ENCODE measurements around the gene EPHB1. TPM values are rescaled to one million over a fixed set of nuclear protein-coding genes. Genes with fewer than 3 reads are reported as not detected.

The EPHB1 gene
- total RNA-seq, 1 experiment from 2014 or later = 7.0 TPM

GRCh38 chr3:135218304-135218703 lies 423.2 kb downstream of the EPHB1 start (continued):
- TF ChIP-seq AFF4 (CRISPR knock-in tag; IDR thresholded peaks at IDR 0.05; ENCODE audit: borderline replicate concordance) (no peak), ZNF281 (CRISPR knock-in tag; IDR thresholded peaks at IDR 0.05) (no peak)

DNA sequence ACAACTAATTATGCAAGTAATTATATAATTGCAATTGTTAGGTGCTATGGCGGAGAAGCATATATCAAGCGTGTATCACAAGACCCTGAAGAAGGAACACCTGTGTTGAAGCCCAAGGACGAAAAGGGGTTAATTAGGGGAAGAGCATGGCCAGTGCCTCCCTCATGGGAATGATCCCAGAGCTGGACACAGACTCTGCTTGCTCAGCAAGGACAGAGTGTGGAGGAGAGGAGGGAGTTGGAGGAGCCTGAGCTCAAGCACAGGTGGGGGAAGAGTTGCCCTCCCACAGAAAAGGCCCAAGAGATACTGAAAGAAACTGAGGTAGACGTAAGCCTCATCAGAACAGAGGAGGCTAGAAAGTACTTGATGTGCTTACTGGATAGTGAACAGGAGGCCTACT lies 423.7 kb downstream of the EPHB1 start:
- ChIA-PET CTCF (interaction anchor here (1.3 kb wide), 1 partner anchor 424 kb away, joined by 4 read pairs; the partner anchor contains the start of gene EPHB1), POLR2A (no interaction called here)
- H3K9me3 Mint-ChIP-seq = no peaks in the 10 kb centered on the region
- no peaks in the 10 kb centered on the region for H3K27me3 Mint-ChIP-seq (ENCODE audit: low read depth)
- DNase-seq (ENCODE audit: low spot score) (no peak), ATAC-seq (no peak)
- TF ChIP-seq MLX (CRISPR knock-in tag; IDR thresholded peaks at IDR 0.05) = no peak
- peaks cover 56% of the 10 kb centered on the region for H3K4me1 Mint-ChIP-seq
- 0 out of 2 replicates have a peak overlapping the region, but pooled peaks have one; percentile 1 for H3K27ac Mint-ChIP-seq
- H3K4me3 Mint-ChIP-seq = no peak overlapping the region
- no peaks in the 10 kb centered on the region for H3K36me3 Mint-ChIP-seq

DNA sequence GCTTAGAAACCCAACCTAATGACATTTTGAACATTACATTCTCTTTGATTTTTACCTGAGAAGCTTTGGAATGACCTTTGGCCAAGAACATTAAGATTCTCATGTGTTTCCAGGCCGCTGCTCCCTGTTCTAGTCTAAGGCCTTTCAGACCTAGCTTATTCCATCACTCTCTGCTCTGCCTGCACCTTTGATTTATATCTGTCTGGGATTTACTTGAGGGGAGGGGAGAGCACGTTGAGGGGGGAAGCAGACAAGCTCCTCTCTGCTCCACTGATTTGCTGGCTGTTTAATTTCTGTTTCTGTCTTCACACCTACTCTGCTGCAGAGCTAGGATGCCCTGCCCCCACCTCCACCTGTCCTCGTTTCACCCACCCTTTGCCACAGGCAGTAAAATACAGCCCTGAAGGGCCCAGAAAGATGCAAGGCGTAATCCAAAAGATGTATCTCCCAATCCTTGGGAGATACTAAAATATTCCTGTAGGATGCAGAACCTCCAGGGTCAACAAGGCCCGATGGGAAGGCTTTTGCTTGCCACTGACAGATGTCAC lies 429.8 kb downstream of the EPHB1 start:
- Mint-ChIP-seq H3K27me3 (ENCODE audit: low read depth) (peaks cover 3% of the 10 kb centered on the region), H3K4me3 (no peak overlapping the region), H3K36me3 (no peaks in the 10 kb centered on the region; the same call in 1 of the 2 replicates), H3K4me1 (peaks cover 26% of the 10 kb centered on the region), H3K9me3 (no peaks in the 10 kb centered on the region), H3K27ac (no peak overlapping the region)
- ChIA-PET CTCF (interaction anchor here (0.9 kb wide), 2 partner anchors 12 to 15 kb away, joined by 3 to 5 read pairs; no protein-coding TSS in a partner anchor), POLR2A (no interaction called here)
- no peak for ATAC-seq
- no peak for DNase-seq (ENCODE audit: low spot score)
- TF ChIP-seq, protein P1, sequence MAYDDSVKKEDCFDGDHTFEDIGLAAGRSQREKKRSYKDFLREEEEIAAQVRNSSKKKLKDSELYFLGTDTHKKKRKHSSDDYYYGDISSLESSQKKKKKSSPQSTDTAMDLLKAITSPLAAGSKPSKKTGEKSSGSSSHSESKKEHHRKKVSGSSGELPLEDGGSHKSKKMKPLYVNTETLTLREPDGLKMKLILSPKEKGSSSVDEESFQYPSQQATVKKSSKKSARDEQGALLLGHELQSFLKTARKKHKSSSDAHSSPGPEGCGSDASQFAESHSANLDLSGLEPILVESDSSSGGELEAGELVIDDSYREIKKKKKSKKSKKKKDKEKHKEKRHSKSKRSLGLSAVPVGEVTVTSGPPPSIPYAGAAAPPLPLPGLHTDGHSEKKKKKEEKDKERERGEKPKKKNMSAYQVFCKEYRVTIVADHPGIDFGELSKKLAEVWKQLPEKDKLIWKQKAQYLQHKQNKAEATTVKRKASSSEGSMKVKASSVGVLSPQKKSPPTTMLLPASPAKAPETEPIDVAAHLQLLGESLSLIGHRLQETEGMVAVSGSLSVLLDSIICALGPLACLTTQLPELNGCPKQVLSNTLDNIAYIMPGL (CRISPR knock-in tag; IDR thresholded peaks at IDR 0.05) = no peak
- no peak for TF ChIP-seq ESRRA (CRISPR knock-in tag; IDR thresholded peaks at IDR 0.05; ENCODE audit: borderline replicate concordance)
- TF ChIP-seq TEAD1 (CRISPR knock-in tag; IDR thresholded peaks at IDR 0.05) = no peak
- TF ChIP-seq ZNF423 (CRISPR knock-in tag; IDR thresholded peaks at IDR 0.05) = no peak
- no peak for TF ChIP-seq IRF2 (CRISPR knock-in tag; IDR thresholded peaks at IDR 0.05; ENCODE audit: borderline replicate concordance, low read depth)
- TF ChIP-seq NFE2L1 (CRISPR knock-in tag; IDR thresholded peaks at IDR 0.05) = no peak
- no peak for TF ChIP-seq MLX (CRISPR knock-in tag; IDR thresholded peaks at IDR 0.05)
- TF ChIP-seq AFF4 (CRISPR knock-in tag; IDR thresholded peaks at IDR 0.05; ENCODE audit: borderline replicate concordance) = no peak
- TF ChIP-seq ZNF121 (CRISPR knock-in tag; IDR thresholded peaks at IDR 0.05) = no peak
- TF ChIP-seq ATF2 (CRISPR knock-in tag; IDR thresholded peaks at IDR 0.05; ENCODE audit: borderline replicate concordance, low read depth) = no peak
- TF ChIP-seq TCF7 (CRISPR knock-in tag; IDR thresholded peaks at IDR 0.05; ENCODE audit: low read depth) = no peak
- TF ChIP-seq NR1H2 (CRISPR knock-in tag; IDR thresholded peaks at IDR 0.05) = no peak
- TF ChIP-seq NR2C2 (CRISPR knock-in tag; IDR thresholded peaks at IDR 0.05) = no peak
